Skeletal muscle satellite cell (primary cell): ENCODE results near the gene OR6M1. TPM values are rescaled to one million over a fixed set of nuclear protein-coding genes. Genes with fewer than 3 reads are reported as not detected.

Experiments used
- H3K27me3 ChIP-seq: 2 replicates; pipeline ENCODE4 v1.7.0; 2013; ENCODE audit warnings: low read length; ENCODE audit not compliant: control insufficient read depth, insufficient read depth
- H3K36me3 ChIP-seq: 2 replicates; pipeline ENCODE4 v1.7.0; 2013; ENCODE audit warnings: mild to moderate bottlenecking, control low read depth, low read length; ENCODE audit not compliant: insufficient read depth
- H3K4me1 ChIP-seq: 2 replicates; pipeline ENCODE4 v1.7.0; 2013; ENCODE audit warnings: low read length; ENCODE audit not compliant: control insufficient read depth, insufficient read depth
- H3K4me2 ChIP-seq: 2 replicates; pipeline ENCODE4 v1.7.0; 2013; ENCODE audit warnings: mild to moderate bottlenecking, low read length
- H3K4me3 ChIP-seq: 2 replicates; pipeline ENCODE4 v1.7.0; 2013; ENCODE audit warnings: low read length
- H3K9ac ChIP-seq: 2 replicates; pipeline ENCODE4 v1.7.0; 2013; ENCODE audit warnings: mild to moderate bottlenecking, low read depth, low read length, moderate library complexity
- H3K9me3 ChIP-seq: replicated peaks from 2 replicates; pipeline ENCODE4 v1.7.0; 2013; ENCODE audit warnings: mild to moderate bottlenecking, control low read depth, low read length
- total RNA-seq: library from RNA; depleted of rRNA; stranded (reverse); fragments of >200 nt; gene quantifications from 2 replicates; pipeline ENCODE4 v1.2.3, GENCODE V29; 2012; rRNA removed

The OR6M1 gene, protein sequence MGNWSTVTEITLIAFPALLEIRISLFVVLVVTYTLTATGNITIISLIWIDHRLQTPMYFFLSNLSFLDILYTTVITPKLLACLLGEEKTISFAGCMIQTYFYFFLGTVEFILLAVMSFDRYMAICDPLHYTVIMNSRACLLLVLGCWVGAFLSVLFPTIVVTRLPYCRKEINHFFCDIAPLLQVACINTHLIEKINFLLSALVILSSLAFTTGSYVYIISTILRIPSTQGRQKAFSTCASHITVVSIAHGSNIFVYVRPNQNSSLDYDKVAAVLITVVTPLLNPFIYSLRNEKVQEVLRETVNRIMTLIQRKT
- total RNA-seq = not detected in 2 replicates

DNA sequence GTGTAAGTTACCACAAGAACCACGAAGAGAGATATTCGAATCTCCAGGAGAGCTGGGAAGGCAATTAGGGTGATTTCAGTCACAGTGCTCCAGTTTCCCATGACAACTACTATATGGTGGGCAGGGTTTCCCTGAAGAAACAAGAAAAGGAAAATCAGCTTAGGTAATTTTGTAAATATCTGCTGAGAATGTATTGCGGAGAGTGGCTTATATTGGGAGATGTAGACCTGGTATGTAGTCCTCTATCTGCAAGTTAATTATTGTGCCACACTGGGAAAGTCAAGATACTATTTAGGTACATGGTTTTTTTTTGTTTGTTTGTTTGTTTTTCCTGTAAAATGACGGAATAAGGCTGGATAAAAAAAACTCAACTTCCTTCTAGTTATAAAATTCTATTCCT lies at the start of gene OR6M1:
Gene OR6M1 (minus strand): TSS at position 101 of the 400 bp plus-strand sequence. CDS start 0 bp downstream, at position 101.
- H3K4me2 ChIP-seq = no peak within 1 kb of the TSS
- H3K36me3 ChIP-seq = no peaks in the 10 kb centered on the region
- no peaks in the 10 kb centered on the region for H3K9me3 ChIP-seq
- H3K4me3 ChIP-seq = no peak within 1 kb of the TSS
- peaks cover 7% of the 10 kb centered on the region for H3K27me3 ChIP-seq
- no peak within 1 kb of the TSS for H3K9ac ChIP-seq
- no peaks in the 10 kb centered on the region for H3K4me1 ChIP-seq

DNA sequence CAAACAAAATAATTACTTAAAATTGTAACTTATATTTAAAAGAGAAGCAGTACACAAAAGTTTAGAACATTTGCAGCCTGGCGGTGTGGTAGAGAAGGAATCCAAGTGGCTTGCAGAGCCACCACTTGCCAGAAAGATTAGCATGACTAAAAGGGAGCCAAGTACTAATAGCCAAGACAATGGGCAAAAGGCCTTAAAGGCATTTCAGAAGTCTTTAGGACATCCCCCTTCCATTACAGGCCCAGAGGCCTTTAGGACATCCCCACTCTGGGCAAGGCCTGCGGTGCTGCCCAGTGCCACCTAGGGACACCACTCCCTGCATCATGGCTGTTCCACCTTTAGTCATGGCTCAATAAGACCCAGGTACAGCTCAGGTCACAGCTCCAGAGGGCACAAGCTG lies 46.9 kb upstream of the OR6M1 start:
- Histone ChIP-seq H3K9me3 (no peaks in the 10 kb centered on the region), H3K9ac (no peak overlapping the region), H3K36me3 (no peaks in the 10 kb centered on the region), H3K4me3 (no peak overlapping the region), H3K27me3 (no peaks in the 10 kb centered on the region), H3K4me1 (no peaks in the 10 kb centered on the region), H3K4me2 (no peak overlapping the region)

DNA sequence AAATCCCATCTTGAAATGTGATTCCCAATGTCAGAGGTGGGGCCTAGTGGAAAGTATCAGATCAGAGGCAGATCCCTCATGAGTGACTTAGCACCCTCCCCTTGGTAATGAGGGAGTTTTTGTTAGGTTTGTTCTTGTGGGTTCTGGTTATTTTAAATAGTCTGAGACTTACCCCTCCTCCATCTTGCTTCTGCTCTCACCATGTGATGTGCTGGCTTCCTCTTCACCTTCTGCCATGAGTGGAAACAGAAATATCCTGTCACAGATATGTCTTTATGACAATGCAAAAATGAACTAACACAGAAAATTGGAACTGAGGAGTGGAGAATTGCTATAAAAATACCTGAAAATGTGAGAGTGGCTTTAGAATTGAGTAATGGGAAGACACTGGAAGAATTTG lies 46.2 kb upstream of the OR6M1 start:
- Histone ChIP-seq H3K36me3 (no peaks in the 10 kb centered on the region), H3K9me3 (no peaks in the 10 kb centered on the region), H3K4me1 (no peaks in the 10 kb centered on the region), H3K9ac (no peak overlapping the region), H3K4me3 (no peak overlapping the region), H3K4me2 (no peak overlapping the region), H3K27me3 (no peaks in the 10 kb centered on the region)

DNA sequence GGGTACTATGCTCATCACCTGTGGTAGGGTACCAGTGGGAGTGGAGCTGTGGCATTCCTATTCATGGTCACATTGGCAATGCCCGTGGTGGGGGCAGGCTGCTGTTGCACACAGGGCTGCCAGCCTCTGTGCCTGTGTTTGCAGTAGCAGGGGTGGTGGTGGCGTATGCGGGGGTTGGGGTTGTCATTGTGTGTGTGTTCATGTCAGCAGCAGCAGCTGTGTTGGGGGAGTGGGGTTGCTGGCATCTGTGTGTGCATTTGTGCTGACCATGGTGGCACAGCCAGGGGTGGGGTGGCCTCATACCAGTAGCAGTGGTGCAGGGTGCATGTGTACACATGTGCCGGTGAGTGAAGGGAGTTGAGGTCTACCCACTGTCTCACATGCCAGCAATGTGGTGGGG lies 45.0 kb upstream of the OR6M1 start:
- Histone ChIP-seq H3K9me3 (no peaks in the 10 kb centered on the region), H3K4me3 (no peak overlapping the region), H3K4me2 (no peak overlapping the region), H3K27me3 (no peaks in the 10 kb centered on the region), H3K4me1 (no peaks in the 10 kb centered on the region), H3K36me3 (no peaks in the 10 kb centered on the region), H3K9ac (no peak overlapping the region)

DNA sequence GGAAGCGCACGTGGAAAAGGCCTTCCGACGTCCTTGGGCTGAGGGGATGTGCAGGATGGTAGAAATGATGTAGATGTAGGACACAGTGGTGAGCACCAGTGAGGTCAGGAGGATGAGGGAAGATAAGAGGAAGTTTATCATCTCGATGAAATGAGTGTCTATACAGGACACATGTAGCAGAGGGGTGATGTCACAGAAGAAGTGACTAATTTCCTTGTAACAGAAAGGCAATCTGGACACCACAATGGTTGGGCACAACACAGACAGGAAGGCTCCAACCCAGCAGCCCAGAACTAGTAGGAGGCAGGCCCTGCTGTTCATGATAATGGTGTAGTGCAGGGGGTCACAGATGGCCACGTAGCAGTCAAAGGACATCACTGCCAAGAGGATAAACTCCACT lies 35.0 kb upstream of the OR6M1 start:
- H3K4me3 ChIP-seq = no peak overlapping the region
- H3K4me2 ChIP-seq = no peak overlapping the region
- H3K9ac ChIP-seq = no peak overlapping the region
- no peaks in the 10 kb centered on the region for H3K27me3 ChIP-seq
- no peaks in the 10 kb centered on the region for H3K9me3 ChIP-seq
- H3K36me3 ChIP-seq = no peaks in the 10 kb centered on the region
- no peaks in the 10 kb centered on the region for H3K4me1 ChIP-seq

DNA sequence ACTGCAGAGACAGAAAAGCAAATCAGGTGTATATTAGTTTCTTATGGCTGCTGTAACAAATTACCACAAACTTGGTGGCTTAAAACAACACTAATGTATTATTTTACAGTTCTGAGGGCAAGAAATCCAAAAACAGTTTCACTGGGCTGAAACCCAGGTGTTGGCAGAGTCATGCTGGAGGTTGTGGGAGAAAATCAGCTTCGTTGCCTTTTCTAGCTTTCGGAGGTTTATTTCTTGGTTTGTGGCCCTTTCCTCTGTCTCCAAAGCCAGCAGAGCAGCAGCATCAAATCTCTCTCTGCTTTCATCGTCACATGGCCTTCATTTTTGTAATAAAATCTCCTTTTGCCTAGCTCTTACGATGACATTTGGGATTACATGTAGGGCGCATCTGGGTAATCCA lies 33.0 kb upstream of the OR6M1 start:
- Histone ChIP-seq H3K4me1 (no peaks in the 10 kb centered on the region), H3K4me2 (no peak overlapping the region), H3K9me3 (no peaks in the 10 kb centered on the region), H3K27me3 (no peaks in the 10 kb centered on the region), H3K9ac (no peak overlapping the region), H3K36me3 (no peaks in the 10 kb centered on the region), H3K4me3 (no peak overlapping the region)

DNA sequence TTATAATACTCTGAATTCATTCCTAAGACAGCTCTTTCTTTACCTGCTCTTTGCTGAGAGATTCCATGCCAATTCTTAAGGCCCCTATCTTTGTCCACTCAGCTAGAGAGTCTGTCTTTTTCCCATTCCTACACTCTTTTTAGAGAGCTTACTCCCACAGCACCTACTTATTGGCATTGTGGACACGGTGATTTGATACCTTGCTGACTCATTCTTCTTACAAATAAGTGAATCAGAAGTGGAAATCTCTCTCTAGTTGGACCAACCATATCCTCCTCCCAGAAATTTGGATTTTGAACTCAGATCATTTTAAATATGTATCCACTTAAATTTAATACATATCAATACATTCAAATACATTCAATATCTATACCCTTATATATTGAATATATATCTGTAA lies 32.5 kb upstream of the OR6M1 start:
- Histone ChIP-seq H3K9ac (no peak overlapping the region), H3K4me2 (no peak overlapping the region), H3K4me1 (no peaks in the 10 kb centered on the region), H3K27me3 (no peaks in the 10 kb centered on the region), H3K4me3 (no peak overlapping the region), H3K36me3 (no peaks in the 10 kb centered on the region), H3K9me3 (no peaks in the 10 kb centered on the region)

DNA sequence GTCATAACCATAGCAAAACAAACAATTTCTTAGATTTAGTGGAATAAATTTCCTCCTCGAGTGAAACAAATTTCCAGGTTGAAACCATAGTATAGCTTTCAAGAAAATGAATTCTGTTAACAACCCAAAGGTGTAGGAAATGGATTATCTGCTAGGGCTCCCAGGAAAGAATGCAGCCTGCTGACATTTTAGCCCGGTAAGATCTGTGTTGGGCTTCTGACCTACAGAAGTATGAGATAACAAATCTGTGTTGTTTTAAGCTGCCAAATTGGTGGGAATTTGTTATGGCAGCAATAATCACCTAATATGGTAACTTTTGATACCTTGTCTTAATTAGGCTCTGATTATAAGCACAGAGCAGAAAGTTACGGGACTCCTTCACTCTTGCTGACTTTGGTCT lies 32.0 kb upstream of the OR6M1 start:
- Histone ChIP-seq H3K4me3 (no peak overlapping the region), H3K27me3 (no peaks in the 10 kb centered on the region), H3K9ac (no peak overlapping the region), H3K36me3 (no peaks in the 10 kb centered on the region), H3K9me3 (no peaks in the 10 kb centered on the region), H3K4me1 (no peaks in the 10 kb centered on the region), H3K4me2 (no peak overlapping the region)

DNA sequence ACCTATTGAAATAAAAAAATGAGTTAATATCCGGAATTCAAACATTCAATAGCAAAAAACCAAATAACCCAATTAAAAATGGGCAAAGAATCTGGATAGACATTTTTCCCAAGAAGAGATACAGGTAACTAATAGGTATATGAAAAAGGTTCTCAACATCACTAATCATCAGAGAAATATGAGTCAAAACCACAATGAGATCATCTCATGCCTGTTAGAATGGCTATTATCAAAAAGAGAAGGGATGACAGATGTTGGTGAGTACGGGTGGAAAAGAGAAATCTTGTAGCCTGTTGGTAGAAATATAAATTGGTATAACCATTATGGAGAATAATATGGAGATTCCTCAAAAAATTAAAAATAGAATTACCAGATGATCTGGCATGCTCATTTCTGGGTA lies 26.9 kb upstream of the OR6M1 start:
- no peaks in the 10 kb centered on the region for H3K36me3 ChIP-seq
- no peak overlapping the region for H3K4me3 ChIP-seq
- no peak overlapping the region for H3K4me2 ChIP-seq
- H3K9me3 ChIP-seq = no peaks in the 10 kb centered on the region
- no peaks in the 10 kb centered on the region for H3K27me3 ChIP-seq
- no peaks in the 10 kb centered on the region for H3K4me1 ChIP-seq
- no peak overlapping the region for H3K9ac ChIP-seq

DNA sequence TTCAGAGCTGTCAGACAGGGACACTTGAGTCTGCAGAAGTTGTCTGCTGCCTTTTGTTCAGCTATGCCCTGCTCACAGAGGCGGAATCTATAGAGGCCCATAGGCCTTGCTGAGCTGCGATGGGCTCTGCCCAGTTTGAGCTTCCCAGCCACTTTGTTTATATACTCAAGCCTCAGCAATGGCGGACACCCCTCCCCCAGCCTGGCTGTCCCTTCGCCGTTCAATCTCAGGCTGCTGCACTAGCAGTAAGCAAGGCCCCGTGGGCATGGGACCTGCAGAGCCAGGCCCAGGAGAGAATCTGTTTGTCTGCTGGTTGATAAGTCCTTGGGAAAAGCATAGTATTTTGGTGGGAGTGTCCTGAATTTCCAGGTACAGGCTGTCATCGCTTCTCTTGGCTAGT lies 23.6 kb upstream of the OR6M1 start:
- Histone ChIP-seq H3K36me3 (no peaks in the 10 kb centered on the region), H3K4me2 (no peak overlapping the region), H3K9ac (no peak overlapping the region), H3K27me3 (no peaks in the 10 kb centered on the region), H3K4me3 (no peak overlapping the region), H3K4me1 (no peaks in the 10 kb centered on the region), H3K9me3 (no peaks in the 10 kb centered on the region)

DNA sequence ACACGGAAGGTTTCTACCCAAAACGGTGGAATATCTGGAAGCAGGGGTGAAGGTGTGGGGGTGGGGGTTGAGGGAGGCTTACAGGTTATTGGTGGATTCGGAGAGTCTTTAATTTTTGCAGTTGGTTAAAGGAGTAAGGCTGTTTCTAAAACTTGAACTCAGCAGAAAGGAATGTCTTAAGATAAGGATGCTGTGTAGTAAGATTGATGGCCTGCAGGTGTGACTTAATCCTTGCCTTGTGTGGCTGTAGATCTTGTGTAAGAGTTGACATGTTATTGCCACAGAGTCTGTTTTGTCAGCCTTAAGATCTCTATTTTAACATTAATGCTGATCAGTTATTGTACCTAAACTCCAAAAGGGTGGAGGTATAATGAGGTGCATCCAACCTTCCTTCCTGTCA lies 16.4 kb upstream of the OR6M1 start:
- Histone ChIP-seq H3K4me2 (no peak overlapping the region), H3K36me3 (no peaks in the 10 kb centered on the region), H3K9me3 (no peaks in the 10 kb centered on the region), H3K4me3 (no peak overlapping the region), H3K4me1 (no peaks in the 10 kb centered on the region), H3K27me3 (no peaks in the 10 kb centered on the region), H3K9ac (no peak overlapping the region)

DNA sequence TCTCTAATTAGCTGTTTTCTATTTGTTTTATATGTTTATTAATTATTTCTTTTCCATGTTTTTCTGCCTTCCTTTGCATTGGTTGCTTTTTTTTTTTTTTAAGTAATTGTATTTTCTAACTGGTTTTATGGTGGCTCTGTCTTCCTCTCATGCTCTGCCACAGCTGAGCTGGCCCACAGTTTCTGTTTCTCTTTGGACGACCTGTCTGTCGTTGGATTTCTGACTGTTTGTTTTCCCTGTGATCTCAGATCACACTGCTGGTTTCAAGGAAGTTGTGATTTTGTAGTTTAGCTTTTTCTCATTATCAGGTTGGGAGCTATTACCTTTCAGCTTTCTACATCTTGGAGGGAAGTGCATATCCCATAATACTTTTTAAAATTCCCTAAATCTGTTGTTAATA lies 15.9 kb upstream of the OR6M1 start:
- H3K9me3 ChIP-seq = no peaks in the 10 kb centered on the region
- H3K4me3 ChIP-seq = no peak overlapping the region
- H3K36me3 ChIP-seq = no peaks in the 10 kb centered on the region
- no peak overlapping the region for H3K4me2 ChIP-seq
- H3K27me3 ChIP-seq = no peaks in the 10 kb centered on the region
- no peak overlapping the region for H3K9ac ChIP-seq
- H3K4me1 ChIP-seq = no peaks in the 10 kb centered on the region
